ENCODE measurements around the gene AKAP8L.
"Not testable (repeated sequence)": the region's sequence is repeated elsewhere in the genome, so short reads cannot be mapped to it uniquely, and the experiment has no call there.

AKAP8L gene

GRCh38 chr19:15368051-15368632, 50.6 kb downstream of the AKAP8L start:
- DNase-seq (ENCODE audit: low read depth in 2 of 2): no peak
- no peak for TF ChIP-seq CTCF (IDR thresholded peaks at IDR 0.05; ENCODE audit: low read depth, low read length)
- H3K4me3 ChIP-seq (replicated peaks in 1 of 2; ENCODE audit: low read depth in 2 of 2, low read length in 2 of 2): no peak overlapping the region

GRCh38 chr19:15367439-15367838, 51.3 kb downstream of the AKAP8L start:
- H3K4me3 ChIP-seq (replicated peaks in 1 of 2; ENCODE audit: low read depth in 2 of 2, low read length in 2 of 2): no peak overlapping the region
- no peak for TF ChIP-seq CTCF (IDR thresholded peaks at IDR 0.05; ENCODE audit: low read depth, low read length)
- DNase-seq (ENCODE audit: low read depth in 2 of 2): no peak

GRCh38 chr19:15365264-15365663, 53.5 kb downstream of the AKAP8L start:
- DNase-seq (ENCODE audit: low read depth in 2 of 2): no peak
- H3K4me3 ChIP-seq (replicated peaks in 1 of 2; ENCODE audit: low read depth in 2 of 2, low read length in 2 of 2): no peak overlapping the region
- no peak for TF ChIP-seq CTCF (IDR thresholded peaks at IDR 0.05; ENCODE audit: low read depth, low read length)

DNA sequence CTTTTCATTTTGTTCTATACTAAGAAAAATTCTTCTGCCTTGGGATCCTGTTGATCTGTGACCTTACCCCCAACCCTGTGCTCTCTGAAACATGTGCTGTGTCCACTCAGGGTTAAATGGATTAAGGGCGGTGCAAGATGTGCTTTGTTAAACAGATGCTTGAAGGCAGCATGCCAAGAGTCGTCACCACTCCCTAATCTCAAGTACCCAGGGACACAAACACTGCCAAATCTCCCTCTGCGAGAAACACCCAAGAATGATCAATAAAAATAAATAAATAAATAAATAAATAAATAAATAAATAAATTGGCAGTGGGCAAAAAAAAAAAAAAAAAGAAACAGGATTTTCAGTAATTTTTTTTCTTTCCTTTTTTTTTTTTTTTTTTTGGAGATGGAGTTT, 55.0 kb downstream of the AKAP8L start:
- not testable (repeated sequence) for DNase-seq (ENCODE audit: low read depth in 2 of 2); H3K4me3 ChIP-seq (replicated peaks in 1 of 2; ENCODE audit: low read depth in 2 of 2, low read length in 2 of 2)

DNA sequence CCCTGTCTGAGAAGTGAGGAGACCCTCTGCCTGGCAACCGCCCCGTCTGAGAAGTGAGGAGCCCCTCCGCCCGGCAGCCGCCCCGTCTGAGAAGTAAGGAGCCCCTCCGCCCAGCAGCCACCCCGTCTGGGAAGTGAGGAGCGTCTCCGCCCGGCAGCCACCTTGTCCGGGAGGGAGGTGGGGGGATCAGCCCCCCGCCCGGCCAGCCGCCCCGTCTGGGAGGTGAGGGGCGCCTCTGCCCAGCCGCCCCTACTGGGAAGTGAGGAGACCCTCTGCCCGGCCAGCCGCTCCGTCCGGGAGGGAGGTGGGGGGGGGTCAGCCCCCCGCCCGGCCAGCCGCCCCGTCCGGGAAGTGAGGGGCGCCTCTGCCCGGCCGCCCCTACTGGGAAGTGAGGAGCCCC, 55.7 kb downstream of the AKAP8L start:
- not testable (repeated sequence) for H3K4me3 ChIP-seq (replicated peaks in 1 of 2; ENCODE audit: low read depth in 2 of 2, low read length in 2 of 2); DNase-seq (ENCODE audit: low read depth in 2 of 2)

- not testable (repeated sequence) for H3K4me3 ChIP-seq (replicated peaks in 1 of 2; ENCODE audit: low read depth in 2 of 2, low read length in 2 of 2); DNase-seq (ENCODE audit: low read depth in 2 of 2)
These were observed 58.8 kb downstream of the AKAP8L start for GRCh38 chr19:15360015-15360414.

DNA sequence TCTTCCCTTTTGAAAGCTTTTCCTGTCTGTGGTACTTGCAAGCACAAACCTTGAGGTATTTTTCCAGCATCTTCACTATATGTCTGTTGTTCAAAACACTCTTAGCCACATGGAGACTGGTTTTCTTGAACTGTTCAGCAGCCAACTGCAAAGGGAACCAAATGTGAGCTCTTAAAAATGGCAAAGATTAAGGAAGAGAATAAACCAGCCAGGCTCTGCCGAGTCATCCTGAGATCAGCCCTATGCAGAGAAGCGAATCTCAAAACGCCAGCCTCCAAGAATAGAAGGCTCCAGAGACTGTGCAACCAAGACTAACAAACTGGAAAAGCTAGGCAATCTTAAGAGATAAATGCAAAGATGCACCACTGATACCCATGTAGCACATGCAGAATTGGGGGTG, 59.9 kb downstream of the AKAP8L start:
- no peak overlapping the region for H3K4me3 ChIP-seq (replicated peaks in 1 of 2; ENCODE audit: low read depth in 2 of 2, low read length in 2 of 2)
- no peak for TF ChIP-seq CTCF (IDR thresholded peaks at IDR 0.05; ENCODE audit: low read depth, low read length)
- peak in 1 of 2 donors; percentile 34 for DNase-seq (ENCODE audit: low read depth in 2 of 2)

GRCh38 chr19:15357906-15358305, 60.9 kb downstream of the AKAP8L start:
- no peak overlapping the region for H3K4me3 ChIP-seq (replicated peaks in 1 of 2; ENCODE audit: low read depth in 2 of 2, low read length in 2 of 2)
- no peak for TF ChIP-seq CTCF (IDR thresholded peaks at IDR 0.05; ENCODE audit: low read depth, low read length)
- no peak for DNase-seq (ENCODE audit: low read depth in 2 of 2)

Measured in cardiac fibroblast (primary cell).